T-cell (primary cell): ENCODE measurements around the gene FICD. TPM values are rescaled to one million over a fixed set of nuclear protein-coding genes. Genes with fewer than 3 reads are reported as not detected.
"Not testable (repeated sequence)": the region's sequence is repeated elsewhere in the genome, so short reads cannot be mapped to it uniquely, and the experiment has no call there.

Source experiments
- ATAC-seq, 4 experiments: fragments of 200-7000 bp in 3 of 4; fragments of 150-1000 bp in 1 of 4; cut with Tn5 transposase; replicated peaks in 1 of 4; 1 replicate in 3 of 4; 2 replicates in 1 of 4; pipeline ENCODE4 v1.10.0; 2021; ENCODE audit warnings: moderate library complexity in 3 of 4, mild to moderate bottlenecking in 2 of 4, moderate number of reproducible peaks in 1 of 4
- CTCF ChIA-PET, 2 donors: fragments of 300-600 bp; sonication (Branson Sonifier 250); formaldehyde crosslinking; loops; one replicate each; lab custom pipeline; 2022; ENCODE audit warnings: antibody characterized with exemption in 2 of 2; lab: Charles Lee
- POLR2A ChIA-PET, 2 donors: fragments of 300-600 bp; sonication (Branson Sonifier 250); formaldehyde crosslinking; loops; one replicate each; lab custom pipeline; 2022; ENCODE audit warnings: antibody characterized with exemption in 2 of 2; lab: Charles Lee
- DNase-seq, 35 experiments: peaks; one replicate each; pipeline versions ENCODE4 v3.0.0 to v3.0.0-alpha.2; 2013 to 2023
- H3K27ac ChIP-seq: one replicate; pipeline ENCODE4 v1.5.1; 2013; ENCODE audit warnings: low read length
- H3K27me3 ChIP-seq, 2 experiments: replicated peaks in 1 of 2; 1 replicate in 1 of 2; 2 replicates in 1 of 2; pipeline versions ENCODE4 v1.6.1 to v1.7.0; 2013; ENCODE audit warnings: low read length in 1 of 2, mixed read lengths in 1 of 2; ENCODE audit not compliant: control insufficient read depth in 2 of 2, insufficient read depth in 2 of 2; ENCODE audit errors: extremely low read depth in 1 of 2
- H3K36me3 ChIP-seq, 2 donors: 1 replicate in 1 of 2; 2 replicates in 1 of 2; pipeline versions ENCODE4 v1.6.1 to v1.7.0; 2013; ENCODE audit warnings: low read length in 1 of 2; ENCODE audit not compliant: control insufficient read depth in 2 of 2, insufficient read depth in 1 of 2; ENCODE audit errors: extremely low read depth in 1 of 2
- H3K4me1 ChIP-seq, 2 experiments: 1 replicate in 1 of 2; 2 replicates in 1 of 2; pipeline versions ENCODE4 v1.6.1 to v1.7.0; 2013; ENCODE audit warnings: low read length in 2 of 2, mixed read lengths in 1 of 2; ENCODE audit not compliant: insufficient read depth in 2 of 2, control insufficient read depth in 1 of 2; ENCODE audit errors: extremely low read depth in 1 of 2
- H3K4me3 ChIP-seq, 2 donors: 1 replicate in 1 of 2; 2 replicates in 1 of 2; pipeline versions ENCODE4 v1.5.1 to v1.7.0; 2013; ENCODE audit warnings: mild to moderate bottlenecking in 2 of 2, low read length in 1 of 2, moderate library complexity in 1 of 2; ENCODE audit not compliant: control insufficient read depth in 1 of 2; ENCODE audit errors: extremely low read depth in 1 of 2
- H3K9me3 ChIP-seq: 2 replicates; pipeline ENCODE4 v1.7.0; 2013
- H3K27ac Mint-ChIP-seq, 2 donors: one replicate each; pipeline ENCODE4 v1.8.0; 2020 to 2021; ENCODE audit warnings: mild to moderate bottlenecking in 2 of 2, mixed read lengths in 2 of 2
- H3K27me3 Mint-ChIP-seq, 2 donors: one replicate each; pipeline ENCODE4 v1.8.0; 2021 to 2022; ENCODE audit warnings: mixed read lengths in 2 of 2
- H3K36me3 Mint-ChIP-seq: one replicate; pipeline ENCODE4 v1.8.0; 2021; ENCODE audit warnings: mixed read lengths
- H3K4me1 Mint-ChIP-seq, 3 donors: one replicate each; pipeline ENCODE4 v1.8.0; 2020 to 2022; ENCODE audit warnings: mixed read lengths in 3 of 3, mild to moderate bottlenecking in 1 of 3
- H3K4me3 Mint-ChIP-seq, 3 donors: one replicate each; pipeline ENCODE4 v1.8.0; 2020 to 2022; ENCODE audit warnings: mild to moderate bottlenecking in 3 of 3, mixed read lengths in 3 of 3, moderate library complexity in 3 of 3
- H3K9me3 Mint-ChIP-seq, 3 donors: one replicate each; pipeline ENCODE4 v1.8.0; 2020 to 2022; ENCODE audit warnings: mixed read lengths in 3 of 3
- WGBS: methylation state at CpG from one replicate; pipeline ENCODE4 v1.1.5; 2013; ENCODE audit warnings: missing lambda C conversion rate; ENCODE audit not compliant: insufficient coverage; 5-methylcytosine and 5-hydroxymethylcytosine counted together
- total RNA-seq, 35 experiments: library from RNA in 6 of 35; stranded (reverse) in 6 of 35; fragments of 120-200 nt in 1 of 35; gene quantifications; one replicate each; pipeline versions ENCODE4 v1.2.1 to v1.2.4 and lab custom pipeline; 2013 to 2026

Gene FICD
- total RNA-seq, 5 donors from 2014 or later (not counting 1 experiment from before 2014, with no cell fraction given) = 5.0 to 9.3 (median 7.8) TPM

DNA sequence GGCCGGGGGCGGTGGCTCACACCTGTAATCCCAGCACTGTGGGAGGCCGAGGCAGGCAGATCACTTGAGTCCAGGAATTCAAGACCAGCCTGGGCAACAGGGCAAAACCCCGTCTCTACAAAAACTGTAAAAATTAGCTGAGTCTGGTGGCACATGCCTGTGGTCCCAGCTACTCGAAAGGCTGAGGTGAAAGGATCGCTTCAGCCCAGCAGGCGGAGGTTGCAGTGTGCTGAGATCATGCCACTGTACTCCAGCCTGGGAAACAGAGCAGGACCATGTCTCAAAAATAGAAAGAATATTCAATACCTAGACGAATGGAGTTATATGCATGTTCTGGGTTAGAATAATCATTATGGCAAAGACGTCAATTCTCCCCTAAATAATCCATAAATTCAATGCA is 40.3 kb downstream of the FICD start:
- CTCF ChIA-PET = interaction anchor here (0.6 to 1.2 kb wide), 5 partner anchors 24 to 656 kb away, joined by 3 to 5 read pairs (median 4); no protein-coding TSS in a partner anchor
- H3K27me3 ChIP-seq, ATAC-seq, H3K36me3 ChIP-seq, DNase-seq, H3K27ac ChIP-seq, H3K27ac Mint-ChIP-seq, H3K9me3 ChIP-seq, H3K9me3 Mint-ChIP-seq, H3K4me3 ChIP-seq, H3K27me3 Mint-ChIP-seq: not testable (repeated sequence)
- Mint-ChIP-seq H3K4me3 (peak overlapping the region in 2 of 3 donors; percentile 21 to 98), H3K4me1 (peaks cover 85 to 94% (median 89%) of the 10 kb centered on the region in 3 donors), H3K36me3 (peaks cover 13% of the 10 kb centered on the region)
- H3K4me1 ChIP-seq = peaks cover 33 to 38% of the 10 kb centered on the region in 2 experiments
- POLR2A ChIA-PET = interaction anchor here in 1 of 2 donors (0.6 kb wide), 1 partner anchor 1742 kb away, joined by 3 read pairs; no protein-coding TSS in a partner anchor
- WGBS = 87% methylated on average over 6 of the region's 9 CpGs

GRCh38 chr12:108559007-108559655 is 44.1 kb downstream of the FICD start:
- Mint-ChIP-seq H3K27me3 (no peaks in the 10 kb centered on the region), H3K4me1 (peaks cover 61 to 79% (median 71%) of the 10 kb centered on the region in 3 donors), H3K9me3 (no peaks in the 10 kb centered on the region), H3K27ac (peak overlapping the region; percentile 34 to 99), H3K36me3 (peaks cover 7% of the 10 kb centered on the region), H3K4me3 (peak overlapping the region; percentile 98 to 100 (median 100))
- ChIA-PET POLR2A (interaction anchor here in 1 of 2 donors (0.6 kb wide), 1 partner anchor 75 kb away, joined by 4 read pairs; no protein-coding TSS in a partner anchor), CTCF (interaction anchor here (0.6 to 0.7 kb wide), 3 partner anchors 10 to 259 kb away, joined by 3 to 7 read pairs (median 5); no protein-coding TSS in a partner anchor)
- Histone ChIP-seq H3K4me3 (no peak overlapping the region), H3K27ac (no peak overlapping the region), H3K4me1 (peaks cover 41 to 60% of the 10 kb centered on the region in 2 experiments), H3K36me3 (peaks cover 4 to 13% of the 10 kb centered on the region in 2 donors), H3K9me3 (no peaks in the 10 kb centered on the region), H3K27me3 (no peaks in the 10 kb centered on the region)
- DNase-seq (no peak), ATAC-seq (no peak)
- WGBS = 85% methylated on average over 5 of the region's 14 CpGs

DNA sequence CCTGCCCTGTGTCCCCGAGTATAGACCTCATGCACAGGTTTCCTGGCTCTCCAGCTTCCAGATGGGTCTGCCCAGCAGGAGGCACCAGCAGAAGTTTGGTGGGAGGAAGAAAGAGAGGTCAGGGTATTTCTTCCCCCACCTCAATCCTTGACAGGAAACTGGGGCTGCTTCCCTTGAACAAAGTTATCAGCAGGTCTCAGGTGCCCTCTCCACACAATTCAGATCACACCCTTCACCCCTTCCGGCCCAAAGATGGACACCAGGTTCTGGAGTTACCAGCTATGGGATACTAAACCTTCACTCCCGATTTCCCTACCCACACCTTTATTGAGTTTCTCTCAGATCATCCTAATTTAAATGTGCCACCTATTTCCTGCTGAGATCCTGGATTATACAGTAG is 44.7 kb downstream of the FICD start:
- Histone ChIP-seq H3K36me3 (peaks cover 4 to 19% of the 10 kb centered on the region in 2 donors), H3K4me3 (peak overlapping the region; percentile 82 to 96), H3K4me1 (peaks cover 40 to 61% of the 10 kb centered on the region in 2 experiments), H3K27ac (no peak overlapping the region), H3K27me3 (no peaks in the 10 kb centered on the region), H3K9me3 (no peaks in the 10 kb centered on the region)
- H3K36me3 Mint-ChIP-seq = peaks cover 9% of the 10 kb centered on the region
- WGBS = 27% methylated on average over 2 of the region's 3 CpGs
- no peak for DNase-seq
- POLR2A ChIA-PET = no interaction called here
- peak overlapping the region; percentile 99 to 100 for H3K27ac Mint-ChIP-seq
- H3K27me3 Mint-ChIP-seq = no peaks in the 10 kb centered on the region
- peak overlapping the region; percentile 98 to 100 (median 100) for H3K4me3 Mint-ChIP-seq
- no peak for ATAC-seq
- H3K9me3 Mint-ChIP-seq = no peaks in the 10 kb centered on the region
- CTCF ChIA-PET = interaction anchor here (0.6 to 1.1 kb wide), 3 partner anchors 11 to 831 kb away, joined by 3 read pairs; no protein-coding TSS in a partner anchor
- peaks cover 59 to 79% (median 75%) of the 10 kb centered on the region in 3 donors for H3K4me1 Mint-ChIP-seq

- H3K9me3 Mint-ChIP-seq = no peaks in the 10 kb centered on the region
- no peaks in the 10 kb centered on the region for H3K27me3 ChIP-seq
- H3K27ac ChIP-seq = peak overlapping the region; percentile 93
- H3K36me3 ChIP-seq = peaks cover 2 to 25% of the 10 kb centered on the region in 2 donors
- ChIA-PET CTCF (interaction anchor here (0.5 to 11.9 kb wide), 9 partner anchors 57 to 1871 kb away, joined by 3 to 140 read pairs (median 3); partner anchors contain the start of gene SELPLG (in 1 of the 2)), POLR2A (interaction anchor here (0.8 to 1.1 kb wide), 1 partner anchor 58 kb away, joined by 4 to 5 read pairs; no protein-coding TSS in a partner anchor)
- DNase-seq (no peak), ATAC-seq (no peak)
- peaks cover 8% of the 10 kb centered on the region for H3K36me3 Mint-ChIP-seq
- no peaks in the 10 kb centered on the region for H3K27me3 Mint-ChIP-seq
- H3K9me3 ChIP-seq = no peaks in the 10 kb centered on the region
- 2% methylated on average over 6 of the region's 12 CpGs for WGBS
- peaks cover 53 to 75% (median 71%) of the 10 kb centered on the region in 3 donors for H3K4me1 Mint-ChIP-seq
- peak overlapping the region; percentile 82 to 96 for H3K4me3 ChIP-seq
- H3K4me1 ChIP-seq = peaks cover 39 to 59% of the 10 kb centered on the region in 2 experiments
- peak overlapping the region; percentile 98 to 100 (median 100) for H3K4me3 Mint-ChIP-seq
- peak overlapping the region; percentile 99 to 100 for H3K27ac Mint-ChIP-seq
Measured at GRCh38 chr12:108560321-108560721, 45.2 kb downstream of the FICD start.

DNA sequence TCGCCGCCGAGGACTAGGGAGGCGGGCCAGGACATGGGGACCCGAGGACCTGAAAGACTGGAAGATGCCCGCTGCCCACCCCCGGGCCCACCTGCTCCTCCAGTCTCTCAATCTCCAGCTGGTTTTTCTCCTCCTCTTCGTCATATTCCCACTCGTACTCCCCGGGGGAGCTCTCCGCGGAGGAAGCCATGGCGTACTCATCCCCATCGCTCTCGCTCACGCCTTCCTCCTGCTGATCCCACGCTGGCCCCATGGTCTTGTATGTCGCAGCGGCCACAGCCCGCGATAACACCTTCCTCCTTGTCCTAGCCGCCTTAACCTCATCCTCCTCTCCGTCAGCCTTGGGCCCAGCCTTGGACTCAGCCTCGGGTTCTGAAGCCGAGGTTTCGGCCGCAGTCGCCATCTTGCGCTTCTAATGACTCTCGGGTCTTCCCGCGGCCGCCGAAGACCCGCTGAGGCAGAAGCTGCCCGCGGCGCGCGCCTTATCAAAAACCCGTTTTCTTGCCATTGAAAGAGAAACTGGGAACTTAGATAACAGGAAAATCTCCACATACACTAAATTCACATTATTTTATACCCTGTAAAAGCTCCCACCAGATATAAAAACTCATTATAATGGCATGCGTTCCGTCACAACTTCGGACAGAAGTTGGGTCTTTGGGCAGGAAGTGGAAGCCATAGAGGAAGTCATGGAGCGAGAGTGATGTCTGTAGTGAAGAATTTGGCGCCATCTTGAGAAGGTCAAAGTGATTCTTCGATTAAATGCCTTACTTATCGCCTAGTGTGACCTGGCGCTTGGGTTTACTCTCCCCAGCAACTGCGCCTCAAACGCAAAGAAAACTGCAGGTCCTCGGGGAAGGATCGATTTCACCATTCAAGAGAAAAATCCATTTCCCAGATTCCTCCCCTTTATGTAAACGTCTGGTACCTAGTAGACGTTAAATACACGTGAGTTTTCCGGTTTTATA is 46.0 kb downstream of the FICD start, which contains the start of gene SART3:
Gene SART3, minus strand, starts transcription at position 422 of the 968 bp plus-strand sequence. Its CDS starts 19 bp downstream, at position 403.
- H3K27ac Mint-ChIP-seq = peak within 1 kb of the TSS; percentile 99 to 100
- WGBS = under 1% methylated on average over 35 of the region's 57 CpGs
- peak within 1 kb of the TSS; percentile 98 to 100 (median 100) for H3K4me3 Mint-ChIP-seq
- Histone ChIP-seq H3K27me3 (no peaks in the 10 kb centered on the region), H3K36me3 (peaks cover 0 to 30% of the 10 kb centered on the region in 2 donors), H3K9me3 (no peaks in the 10 kb centered on the region), H3K4me3 (peak within 1 kb of the TSS; percentile 82 to 96), H3K27ac (peak within 1 kb of the TSS; percentile 93), H3K4me1 (peaks cover 39 to 60% of the 10 kb centered on the region in 2 experiments)
- no peaks in the 10 kb centered on the region for H3K27me3 Mint-ChIP-seq
- no peaks in the 10 kb centered on the region for H3K9me3 Mint-ChIP-seq
- ChIA-PET CTCF (interaction anchor here (0.5 to 11.9 kb wide), 11 partner anchors 46 to 1870 kb away, joined by 3 to 140 read pairs (median 3); partner anchors contain the start of genes FICD (in 1 of the 2) and SELPLG (in 1 of the 2)), POLR2A (interaction anchor here (0.6 to 1.7 kb wide), 4 partner anchors 12 to 74 kb away, joined by 4 to 15 read pairs (median 5); partner anchors contain the start of gene SELPLG (in 1 of the 2))
- H3K36me3 Mint-ChIP-seq = peaks cover 13% of the 10 kb centered on the region
- H3K4me1 Mint-ChIP-seq = peaks cover 52 to 75% (median 71%) of the 10 kb centered on the region in 3 donors
- DNase-seq (peak; percentile 61 to 92 (median 77)), ATAC-seq (peak; percentile 54 to 64 (median 58))
